CD4-positive, alpha-beta T cell treated with Interleukin-15 for 1 hour (primary cell): ENCODE data around the gene RPL4.
"Not testable (repeated sequence)": the region's sequence is repeated elsewhere in the genome, so short reads cannot be mapped to it uniquely, and the experiment has no call there.

ENCODE experiments used
- DNase-seq: peaks from one replicate; pipeline ENCODE4 v3.0.0-alpha.2; 2020

Gene RPL4

GRCh38 chr15:66489179-66489791, 15.4 kb downstream of the RPL4 start:
- DNase-seq: no peak

GRCh38 chr15:66488525-66488924, 16.1 kb downstream of the RPL4 start:
- DNase-seq: no peak

- no peak for DNase-seq
These were observed 17.8 kb downstream of the RPL4 start for GRCh38 chr15:66486887-66487286.

GRCh38 chr15:66484539-66485112, 20.0 kb downstream of the RPL4 start:
- no peak for DNase-seq

GRCh38 chr15:66483131-66483566, 21.5 kb downstream of the RPL4 start:
- no peak for DNase-seq

GRCh38 chr15:66482539-66482938, 22.1 kb downstream of the RPL4 start:
- no peak for DNase-seq

- no peak for DNase-seq
These were observed 23.4 kb downstream of the RPL4 start for GRCh38 chr15:66481107-66481856.

GRCh38 chr15:66480267-66480666, 24.4 kb downstream of the RPL4 start:
- DNase-seq: no peak

GRCh38 chr15:66477011-66477410, 27.6 kb downstream of the RPL4 start:
- no peak for DNase-seq

- no peak for DNase-seq
These were observed 28.1 kb downstream of the RPL4 start for GRCh38 chr15:66476535-66476934.

GRCh38 chr15:66474963-66475362, 29.7 kb downstream of the RPL4 start:
- DNase-seq: no peak

GRCh38 chr15:66474135-66474534, 30.5 kb downstream of the RPL4 start:
- DNase-seq: no peak

GRCh38 chr15:66472176-66472999, 32.3 kb downstream of the RPL4 start:
- DNase-seq: peak; percentile 54

GRCh38 chr15:66470825-66471224, 33.8 kb downstream of the RPL4 start:
- DNase-seq: not testable (repeated sequence)

GRCh38 chr15:66467162-66468040, 37.3 kb downstream of the RPL4 start:
- DNase-seq: not testable (repeated sequence)

GRCh38 chr15:66465294-66465693, 39.4 kb downstream of the RPL4 start:
- DNase-seq: not testable (repeated sequence)

- DNase-seq: no peak
These were observed 42.0 kb downstream of the RPL4 start for GRCh38 chr15:66462627-66463026.

- DNase-seq: no peak
These were observed 42.7 kb downstream of the RPL4 start for GRCh38 chr15:66461917-66462316.

- not testable (repeated sequence) for DNase-seq
These were observed 43.4 kb downstream of the RPL4 start for GRCh38 chr15:66461294-66461693.

- no peak for DNase-seq
These were observed 44.6 kb downstream of the RPL4 start for GRCh38 chr15:66459818-66460615.

GRCh38 chr15:66456211-66456610, 48.4 kb downstream of the RPL4 start:
- DNase-seq: no peak
